ENCODE data around the gene CCL13.
"Not testable (repeated sequence)": the region's sequence is repeated elsewhere in the genome, so short reads cannot be mapped to it uniquely, and the experiment has no call there.

Gene CCL13

GRCh38 chr17:34356194-34356593, at the start of gene CCL13:
TSS of gene CCL13 (plus strand) at chr17:34356480. CDS start at chr17:34356527, 47 bp downstream.
- no peak for FAIRE-seq

- no peak for FAIRE-seq
These were observed 49.2 kb upstream of the CCL13 start for GRCh38 chr17:34307110-34307509.

- FAIRE-seq = no peak
These were observed 47.9 kb upstream of the CCL13 start for GRCh38 chr17:34308371-34308770.

- no peak for FAIRE-seq
These were observed 45.0 kb upstream of the CCL13 start for GRCh38 chr17:34311291-34311690.

GRCh38 chr17:34312080-34312479, 44.2 kb upstream of the CCL13 start:
- no peak for FAIRE-seq

GRCh38 chr17:34313164-34313563, 43.1 kb upstream of the CCL13 start:
- no peak for FAIRE-seq

- FAIRE-seq = no peak
These were observed 42.0 kb upstream of the CCL13 start for GRCh38 chr17:34314279-34314678.

GRCh38 chr17:34318474-34318873, 37.8 kb upstream of the CCL13 start:
- FAIRE-seq = no peak

GRCh38 chr17:34319039-34319483, 37.2 kb upstream of the CCL13 start, which contains the start of gene CCL8:
TSS of gene CCL8 (plus strand) at chr17:34319435. CDS start at chr17:34319502, 67 bp downstream.
- no peak for FAIRE-seq

GRCh38 chr17:34321964-34322363, 34.3 kb upstream of the CCL13 start:
- no peak for FAIRE-seq

- not testable (repeated sequence) for FAIRE-seq
These were observed 28.7 kb upstream of the CCL13 start for GRCh38 chr17:34327580-34327979.

- FAIRE-seq = no peak
These were observed 18.6 kb upstream of the CCL13 start for GRCh38 chr17:34337701-34338100.

- no peak for FAIRE-seq
These were observed 17.0 kb upstream of the CCL13 start for GRCh38 chr17:34339138-34339770.

- no peak for FAIRE-seq
These were observed 14.4 kb upstream of the CCL13 start for GRCh38 chr17:34341916-34342315.

- FAIRE-seq = no peak
These were observed 9.2 kb upstream of the CCL13 start for GRCh38 chr17:34347063-34347462.

- FAIRE-seq = no peak
These were observed 6.5 kb upstream of the CCL13 start for GRCh38 chr17:34349751-34350150.

- no peak for FAIRE-seq
These were observed 5.2 kb upstream of the CCL13 start for GRCh38 chr17:34351096-34351495.

- no peak for FAIRE-seq
These were observed 4.1 kb upstream of the CCL13 start for GRCh38 chr17:34352191-34352590.

GRCh38 chr17:34354637-34355036, 1.6 kb upstream of the CCL13 start:
- FAIRE-seq = no peak

- no peak for FAIRE-seq
These were observed 1.1 kb downstream of the CCL13 start for GRCh38 chr17:34357398-34357797.

- no peak for FAIRE-seq
These were observed 2.4 kb downstream of the CCL13 start for GRCh38 chr17:34358631-34359030.

GRCh38 chr17:34360601-34361270, 4.5 kb downstream of the CCL13 start:
- no peak for FAIRE-seq

- FAIRE-seq = no peak
These were observed 5.3 kb downstream of the CCL13 start for GRCh38 chr17:34361478-34362061.

GRCh38 chr17:34363183-34363661, 6.9 kb downstream of the CCL13 start, which contains the start of gene CCL1:
TSS of gene CCL1 (minus strand) at chr17:34363233. CDS start at chr17:34363161, 72 bp downstream.
- FAIRE-seq = no peak
